ENCODE data around the gene RHO. TPM values are rescaled to one million over a fixed set of nuclear protein-coding genes. Genes with fewer than 3 reads are reported as not detected.
A peak's percentile ranks its signal among the peaks of the same experiment; 100 is the strongest.
"Not testable (repeated sequence)": the region's sequence is repeated elsewhere in the genome, so short reads cannot be mapped to it uniquely, and the experiment has no call there.

RHO gene
- total RNA-seq, 1 experiment from 2014 or later, result not detected

- not testable (repeated sequence) for DNase-seq (ENCODE audit: low spot score)
These were observed 28.7 kb upstream of the RHO start for GRCh38 chr3:129499604-129500333.

GRCh38 chr3:129500334-129500658 lies 28.1 kb upstream of the RHO start:
- DNase-seq (ENCODE audit: low spot score), result no peak

- DNase-seq (ENCODE audit: low spot score), result no peak
These were observed 26.8 kb upstream of the RHO start for GRCh38 chr3:129501630-129502029.

GRCh38 chr3:129502641-129503408 lies 25.6 kb upstream of the RHO start:
- DNase-seq (ENCODE audit: low spot score), result no peak

- DNase-seq (ENCODE audit: low spot score), result peak; percentile 98
These were observed 24.8 kb upstream of the RHO start for GRCh38 chr3:129503471-129504291.

GRCh38 chr3:129504471-129505100 lies 23.9 kb upstream of the RHO start:
- no peak for DNase-seq (ENCODE audit: low spot score)

GRCh38 chr3:129505341-129505740 lies 23.1 kb upstream of the RHO start:
- no peak for DNase-seq (ENCODE audit: low spot score)

GRCh38 chr3:129506231-129506742 lies 22.2 kb upstream of the RHO start:
- no peak for DNase-seq (ENCODE audit: low spot score)

- no peak for DNase-seq (ENCODE audit: low spot score)
These were observed 21.1 kb upstream of the RHO start for GRCh38 chr3:129507181-129507831.

- DNase-seq (ENCODE audit: low spot score), result no peak
These were observed 15.8 kb upstream of the RHO start for GRCh38 chr3:129512595-129512994.

- no peak for DNase-seq (ENCODE audit: low spot score)
These were observed 14.7 kb upstream of the RHO start for GRCh38 chr3:129513705-129514104.

- no peak for DNase-seq (ENCODE audit: low spot score)
These were observed 14.3 kb upstream of the RHO start for GRCh38 chr3:129514110-129514509.

- DNase-seq (ENCODE audit: low spot score), result no peak
These were observed 13.9 kb upstream of the RHO start for GRCh38 chr3:129514563-129514962.

- DNase-seq (ENCODE audit: low spot score), result not testable (repeated sequence)
These were observed 13.2 kb upstream of the RHO start for GRCh38 chr3:129515108-129515820.

- DNase-seq (ENCODE audit: low spot score), result not testable (repeated sequence)
These were observed 12.5 kb upstream of the RHO start for GRCh38 chr3:129515821-129516432.

GRCh38 chr3:129517516-129517915 lies 10.9 kb upstream of the RHO start:
- no peak for DNase-seq (ENCODE audit: low spot score)

GRCh38 chr3:129518038-129518561 lies 10.3 kb upstream of the RHO start:
- DNase-seq (ENCODE audit: low spot score), result no peak

GRCh38 chr3:129518581-129518980 lies 9.9 kb upstream of the RHO start:
- DNase-seq (ENCODE audit: low spot score), result no peak

- no peak for DNase-seq (ENCODE audit: low spot score)
These were observed 9.0 kb upstream of the RHO start for GRCh38 chr3:129519449-129519848.

Measured in A172 (cell line).